HUES6 (cell line): ENCODE results near the gene AMPD3.

ENCODE experiments used
- H3K27ac ChIP-seq: 2 replicates; pipeline ENCODE4 v1.7.0; 2013; ENCODE audit warnings: low read depth, mild to moderate bottlenecking, low read length, inconsistent platforms
- H3K27me3 ChIP-seq: 2 replicates; pipeline ENCODE4 v1.6.1; 2013; ENCODE audit warnings: low read length; ENCODE audit not compliant: control insufficient read depth, insufficient read depth
- H3K36me3 ChIP-seq: 2 replicates; pipeline ENCODE4 v1.6.1; 2013; ENCODE audit warnings: low read length; ENCODE audit not compliant: control insufficient read depth, insufficient read depth
- H3K4me1 ChIP-seq: 2 replicates; pipeline ENCODE4 v1.6.1; 2013; ENCODE audit warnings: low read length; ENCODE audit not compliant: control insufficient read depth, insufficient read depth
- H3K4me3 ChIP-seq: 2 replicates; pipeline ENCODE4 v1.5.1; 2013; ENCODE audit warnings: low read depth, low read length
- H3K9ac ChIP-seq: one replicate; pipeline ENCODE4 v1.6.1; 2013; ENCODE audit warnings: mild to moderate bottlenecking, low read length
- H3K9me3 ChIP-seq: 2 replicates; pipeline ENCODE4 v1.6.1; 2013; ENCODE audit warnings: low read depth, low read length; ENCODE audit not compliant: control insufficient read depth, insufficient read depth

AMPD3 gene

DNA sequence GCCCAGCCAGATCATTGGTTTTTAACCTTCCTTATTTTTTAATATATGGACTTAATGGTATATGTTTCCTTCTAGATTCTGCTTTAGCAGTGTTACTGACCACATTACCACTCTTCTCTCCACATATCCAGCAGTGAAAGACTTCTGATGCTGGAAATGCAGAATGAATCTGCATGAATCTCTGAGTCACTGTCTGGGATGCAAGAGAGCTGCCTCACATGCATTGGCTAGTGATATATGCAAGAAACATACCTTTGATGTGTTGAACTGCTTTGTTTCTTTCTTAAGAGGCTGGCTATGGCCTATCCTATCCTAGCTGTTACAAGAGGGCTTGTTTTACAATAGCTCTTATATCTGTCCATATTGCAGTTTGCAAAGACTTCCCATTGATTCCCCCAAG is 16.6 kb upstream of the AMPD3 start:
- Histone ChIP-seq H3K27me3 (no peaks in the 10 kb centered on the region), H3K4me1 (peaks cover 8% of the 10 kb centered on the region), H3K4me3 (no peak overlapping the region), H3K27ac (no peak overlapping the region), H3K36me3 (no peaks in the 10 kb centered on the region), H3K9ac (no peak overlapping the region), H3K9me3 (peaks cover 4% of the 10 kb centered on the region; the same call in 1 of the 2 replicates)

DNA sequence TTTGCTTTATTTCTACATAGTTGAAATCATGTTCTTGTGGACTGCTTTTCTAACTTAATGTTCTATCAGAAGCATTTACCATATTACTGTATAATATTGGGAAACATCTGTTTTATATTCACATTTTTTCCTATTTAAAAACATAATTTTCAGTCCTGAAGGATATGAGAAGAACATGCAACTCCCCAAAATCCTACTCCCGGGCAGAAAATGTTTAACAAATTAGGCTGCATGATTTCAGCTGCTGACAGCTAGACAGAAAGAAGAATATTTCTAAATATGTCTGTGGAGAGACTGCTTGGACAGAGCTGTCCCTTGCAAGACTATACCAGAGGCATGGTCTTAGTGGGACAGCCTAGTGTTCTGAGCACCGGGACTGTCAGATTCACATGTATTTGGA is 15.7 kb upstream of the AMPD3 start:
- no peak overlapping the region for H3K4me3 ChIP-seq

DNA sequence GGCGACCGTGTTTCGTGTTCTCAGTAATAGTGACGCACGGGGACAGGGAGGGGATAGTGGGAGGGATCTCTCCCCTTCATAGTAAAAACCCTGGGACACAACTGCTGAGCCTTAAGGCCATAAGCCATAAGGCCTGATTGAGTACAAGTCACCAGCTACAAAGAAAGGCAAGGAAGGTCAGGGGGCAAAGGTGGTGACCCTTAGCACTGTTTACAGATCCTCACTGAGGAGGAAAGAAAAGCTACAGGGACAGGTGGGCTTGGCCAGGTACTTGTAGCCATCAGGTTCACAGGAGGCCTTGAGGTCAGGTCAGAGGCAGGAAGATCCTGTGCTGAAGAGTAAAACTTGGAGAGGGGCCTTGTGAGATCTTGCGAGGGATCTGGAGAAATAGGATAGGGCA is 15.1 kb upstream of the AMPD3 start:
- H3K9ac ChIP-seq, result no peak overlapping the region
- H3K4me3 ChIP-seq, result no peak overlapping the region
- H3K27ac ChIP-seq, result no peak overlapping the region
- no peaks in the 10 kb centered on the region for H3K9me3 ChIP-seq
- no peaks in the 10 kb centered on the region for H3K27me3 ChIP-seq
- H3K4me1 ChIP-seq, result peaks cover 8% of the 10 kb centered on the region
- no peaks in the 10 kb centered on the region for H3K36me3 ChIP-seq

More for the DNA sequence above, 15.7 kb upstream of the AMPD3 start:
- H3K36me3 ChIP-seq, result no peaks in the 10 kb centered on the region
- no peaks in the 10 kb centered on the region for H3K27me3 ChIP-seq
- H3K9me3 ChIP-seq, result peaks cover 4% of the 10 kb centered on the region; the same call in 1 of the 2 replicates
- no peak overlapping the region for H3K27ac ChIP-seq
- no peak overlapping the region for H3K9ac ChIP-seq
- H3K4me1 ChIP-seq, result peaks cover 8% of the 10 kb centered on the region

DNA sequence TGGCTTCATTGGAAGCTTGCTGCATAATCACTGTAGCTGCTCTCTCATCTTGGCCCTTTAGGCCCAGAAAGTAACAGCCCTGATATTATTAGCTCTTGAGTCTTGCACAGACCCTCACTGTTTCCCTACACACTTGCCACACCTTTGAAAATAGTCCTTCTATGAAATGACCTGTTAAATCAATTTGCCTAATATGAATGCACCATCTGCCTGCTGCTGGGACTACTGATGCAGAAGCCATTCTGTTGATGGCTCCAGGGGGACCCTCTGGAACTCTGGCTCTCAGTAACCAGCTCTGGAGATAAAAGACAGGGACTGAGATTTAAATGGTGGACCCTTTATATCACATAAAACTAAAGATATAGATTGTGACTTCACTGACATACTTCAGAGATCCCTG is 14.7 kb upstream of the AMPD3 start:
- Histone ChIP-seq H3K4me3 (no peak overlapping the region), H3K9me3 (no peaks in the 10 kb centered on the region), H3K9ac (no peak overlapping the region), H3K27ac (no peak overlapping the region), H3K27me3 (no peaks in the 10 kb centered on the region), H3K4me1 (peaks cover 8% of the 10 kb centered on the region), H3K36me3 (no peaks in the 10 kb centered on the region)

DNA sequence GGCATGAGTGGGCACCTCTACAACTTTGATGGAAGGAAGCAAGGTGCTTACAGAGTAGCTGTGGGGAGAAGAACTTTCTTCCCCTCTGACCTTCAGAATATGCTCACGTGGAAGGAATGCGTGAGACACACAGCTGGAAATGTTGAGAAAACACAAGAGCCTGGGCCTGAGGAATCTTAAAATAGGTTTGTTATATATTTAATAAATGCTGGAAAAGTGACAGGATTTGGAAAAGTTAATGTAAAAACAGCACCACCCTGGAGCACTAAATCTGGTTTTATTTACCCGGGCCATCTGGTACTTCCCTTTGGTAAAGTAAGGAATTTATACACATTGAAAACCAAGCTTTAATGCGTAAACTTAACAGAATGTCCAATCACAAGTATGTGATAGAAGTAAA is 14.0 kb upstream of the AMPD3 start:
- H3K9me3 ChIP-seq, result no peaks in the 10 kb centered on the region
- no peaks in the 10 kb centered on the region for H3K27me3 ChIP-seq
- no peaks in the 10 kb centered on the region for H3K36me3 ChIP-seq
- H3K4me1 ChIP-seq, result peaks cover 8% of the 10 kb centered on the region
- no peak overlapping the region for H3K4me3 ChIP-seq
- H3K27ac ChIP-seq, result no peak overlapping the region
- H3K9ac ChIP-seq, result no peak overlapping the region

DNA sequence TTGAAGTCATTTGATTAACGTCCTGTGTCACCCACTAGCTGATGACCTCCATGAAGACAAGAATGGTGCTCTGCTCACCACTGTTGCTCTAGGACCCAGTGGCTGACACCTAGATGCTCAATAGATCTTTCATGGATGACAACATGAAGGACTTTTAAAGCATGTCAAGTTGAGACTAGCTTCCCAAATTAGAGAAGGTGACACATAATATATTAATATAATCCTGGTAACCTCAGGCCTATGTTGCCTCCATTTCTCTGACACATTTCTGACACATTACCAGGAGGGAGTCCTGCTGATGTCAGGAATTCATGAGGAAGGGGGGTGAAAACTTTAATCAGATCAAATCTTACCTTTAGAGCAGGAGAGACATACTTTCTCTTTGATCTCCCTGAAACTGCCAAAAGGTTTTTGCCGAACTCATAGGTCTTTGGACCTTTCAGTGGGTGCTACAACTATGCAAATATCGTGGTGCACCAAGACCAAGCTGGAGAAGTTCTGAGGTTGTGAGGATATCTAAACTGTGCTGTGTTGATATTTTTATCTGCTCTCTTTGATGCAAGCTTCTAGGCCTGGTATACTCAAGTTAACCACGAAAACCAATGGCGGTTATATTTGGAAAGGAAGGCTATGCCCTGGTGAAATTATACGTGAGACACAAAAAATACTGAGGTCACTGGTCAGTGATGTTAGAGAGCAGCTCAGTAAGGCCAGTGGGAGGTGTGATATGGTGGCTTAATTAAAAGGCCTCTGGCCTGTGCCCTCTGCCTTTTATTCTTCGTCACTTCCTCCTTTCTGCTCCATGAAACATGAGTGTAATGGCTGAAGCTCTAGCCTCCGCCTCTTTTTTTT is 13.2 kb upstream of the AMPD3 start:
- Histone ChIP-seq H3K4me3 (no peak overlapping the region), H3K4me1 (peaks cover 8% of the 10 kb centered on the region), H3K36me3 (no peaks in the 10 kb centered on the region), H3K27ac (no peak overlapping the region), H3K9me3 (no peaks in the 10 kb centered on the region), H3K9ac (no peak overlapping the region), H3K27me3 (no peaks in the 10 kb centered on the region)

DNA sequence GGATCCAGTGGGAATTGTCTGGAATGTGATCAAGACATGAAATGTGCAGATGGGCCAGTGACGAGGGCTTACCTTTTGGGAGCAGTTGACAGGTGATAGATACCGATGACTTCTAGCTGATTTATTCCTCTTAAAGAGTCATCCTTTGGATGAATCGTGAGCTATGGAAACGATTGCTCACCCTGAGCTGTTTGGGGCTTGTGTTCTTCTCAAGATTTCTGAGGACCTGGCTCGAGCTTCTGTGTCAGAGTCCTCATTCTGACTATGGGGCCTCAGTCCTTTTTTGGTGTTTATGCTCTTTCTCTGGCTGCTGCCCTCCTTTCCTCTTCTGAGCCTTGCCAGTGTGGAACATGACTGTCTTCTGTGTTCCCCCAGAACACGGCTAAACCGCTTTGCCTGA is 11.9 kb upstream of the AMPD3 start:
- Histone ChIP-seq H3K27me3 (no peaks in the 10 kb centered on the region), H3K9ac (no peak overlapping the region), H3K4me3 (no peak overlapping the region), H3K27ac (no peak overlapping the region), H3K36me3 (no peaks in the 10 kb centered on the region), H3K9me3 (no peaks in the 10 kb centered on the region), H3K4me1 (peaks cover 8% of the 10 kb centered on the region)

DNA sequence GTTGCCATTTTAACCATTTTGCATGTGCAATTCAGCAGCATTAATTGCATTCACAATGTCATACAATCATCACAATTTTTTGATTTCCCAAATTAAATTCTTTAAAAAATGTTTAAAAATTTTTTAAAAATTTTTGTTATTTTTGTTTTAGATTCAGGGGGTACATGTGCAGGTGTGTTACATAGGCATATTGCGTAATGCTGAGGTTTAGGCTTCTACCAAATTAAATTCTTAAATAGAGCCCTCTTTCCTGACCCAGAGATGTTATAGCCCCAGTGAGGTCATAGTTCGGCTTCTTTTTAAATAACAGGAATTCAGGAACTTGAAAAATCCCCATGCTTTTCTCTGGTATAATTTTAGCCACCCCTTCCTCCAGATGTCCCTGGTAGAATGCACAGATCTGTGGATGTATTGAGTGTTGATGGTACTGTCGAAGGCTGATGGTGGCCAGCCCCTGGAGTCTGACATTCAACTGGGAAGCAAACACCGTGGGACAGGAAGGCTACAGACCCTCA is 11.3 kb upstream of the AMPD3 start:
- no peaks in the 10 kb centered on the region for H3K27me3 ChIP-seq
- H3K36me3 ChIP-seq, result no peaks in the 10 kb centered on the region
- H3K9ac ChIP-seq, result no peak overlapping the region
- H3K27ac ChIP-seq, result no peak overlapping the region
- no peak overlapping the region for H3K4me3 ChIP-seq
- H3K4me1 ChIP-seq, result peaks cover 3% of the 10 kb centered on the region; the same call in 1 of the 2 replicates
- no peaks in the 10 kb centered on the region for H3K9me3 ChIP-seq

DNA sequence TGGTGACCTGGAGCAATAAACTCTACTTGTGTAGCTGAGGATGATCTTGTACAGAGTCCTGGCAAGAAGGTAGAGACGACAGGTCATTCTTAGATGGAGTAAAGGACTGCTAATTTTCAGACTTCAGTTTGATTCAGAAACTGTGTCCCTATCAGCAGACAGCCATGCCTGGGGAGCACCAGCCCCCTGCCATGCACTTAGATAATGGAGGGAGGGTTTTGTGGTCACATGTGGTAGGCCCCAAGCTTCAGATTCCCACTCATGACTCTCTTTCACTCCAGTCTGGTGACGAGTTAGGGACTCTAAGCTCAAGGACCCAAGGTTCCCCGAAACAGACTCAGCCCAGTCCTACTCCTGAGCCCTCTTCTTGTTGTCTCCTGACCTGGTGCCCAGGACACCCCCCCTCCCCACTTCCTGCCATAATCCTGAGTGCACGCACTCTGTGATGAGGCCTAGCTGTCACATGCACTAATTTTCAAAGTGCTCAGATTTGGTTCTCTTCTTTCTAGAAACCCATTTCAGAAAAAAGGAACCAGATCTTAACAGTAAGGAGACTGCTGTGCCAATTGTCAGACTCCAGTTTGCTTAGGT is 10.2 kb upstream of the AMPD3 start:
- Histone ChIP-seq H3K4me1 (no peaks in the 10 kb centered on the region), H3K4me3 (no peak overlapping the region)

DNA sequence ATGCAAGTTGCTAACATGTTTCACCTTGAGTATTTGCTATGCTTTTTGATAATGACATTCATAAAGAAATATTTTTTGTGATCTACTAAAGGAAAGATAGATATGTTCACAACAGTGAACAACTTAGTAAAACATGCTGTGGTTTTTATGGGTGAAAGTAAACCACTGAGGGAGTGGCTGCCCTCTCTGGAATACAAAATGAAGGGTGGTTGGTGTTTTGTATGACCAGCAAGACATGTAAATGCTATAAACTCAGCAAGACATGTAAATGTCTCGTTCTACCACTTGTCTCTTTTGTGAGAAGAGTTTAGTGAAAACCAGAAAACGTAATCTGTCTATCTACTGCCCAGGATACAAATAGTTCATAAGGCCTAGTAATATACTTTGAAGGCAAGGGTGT is 7.6 kb upstream of the AMPD3 start:
- Histone ChIP-seq H3K27ac (no peak overlapping the region), H3K4me1 (peaks cover 9% of the 10 kb centered on the region), H3K9ac (no peak overlapping the region), H3K9me3 (no peaks in the 10 kb centered on the region), H3K4me3 (no peak overlapping the region), H3K27me3 (peaks cover 28% of the 10 kb centered on the region), H3K36me3 (no peaks in the 10 kb centered on the region)

More for the DNA sequence above, 10.2 kb upstream of the AMPD3 start:
- no peaks in the 10 kb centered on the region for H3K9me3 ChIP-seq
- H3K27me3 ChIP-seq, result peaks cover 7% of the 10 kb centered on the region
- no peak overlapping the region for H3K27ac ChIP-seq
- H3K36me3 ChIP-seq, result no peaks in the 10 kb centered on the region
- H3K9ac ChIP-seq, result no peak overlapping the region
